HEK293 (cell line): ENCODE measurements around the gene ADAMTS16.
A peak's percentile ranks its signal among the peaks of the same experiment; 100 is the strongest.

Experiments used
- SETDB1 ChIP-seq: IDR thresholded peaks from one replicate; pipeline ENCODE4 v1.6.1; 2017; ENCODE audit warnings: mild to moderate bottlenecking, low read length, moderate library complexity, mixed read lengths; ENCODE audit not compliant: insufficient read length
- SP7 ChIP-seq: fragments of 450-650 bp; formaldehyde crosslinking; IDR thresholded peaks from 2 replicates; pipeline ENCODE4 v1.5.1; 2016; ENCODE audit warnings: missing biosample characterization, missing genetic modification characterization
- ZBTB1 ChIP-seq: fragments of 450-650 bp; formaldehyde crosslinking; IDR thresholded peaks from 2 replicates; pipeline ENCODE4 v1.5.1; 2016; ENCODE audit warnings: missing biosample characterization, missing genetic modification characterization
- ZBTB21 ChIP-seq: fragments of 450-650 bp; formaldehyde crosslinking; IDR thresholded peaks from 2 replicates; pipeline ENCODE4 v1.5.1; 2017; ENCODE audit warnings: missing biosample characterization, missing genetic modification characterization
- ZNF23 ChIP-seq: fragments of 450-650 bp; formaldehyde crosslinking; IDR thresholded peaks from 2 replicates; pipeline ENCODE4 v1.5.1; 2016; ENCODE audit warnings: missing biosample characterization, missing genetic modification characterization, borderline replicate concordance
- ZNF274 ChIP-seq, 2 experiments: fragments of 200-500 bp in 1 of 2; fragments of 450-650 bp in 1 of 2; sonication (Bioruptor generic) in 1 of 2; formaldehyde crosslinking in 1 of 2; IDR thresholded peaks; 2 replicates each; pipeline versions ENCODE4 v1.5.1 to v1.6.1; 2014 to 2016; ENCODE audit warnings: borderline replicate concordance in 1 of 2, inconsistent platforms in 1 of 2, low read length in 1 of 2, missing biosample characterization in 1 of 2, missing genetic modification characterization in 1 of 2
- ZNF341 ChIP-seq: fragments of 450-650 bp; formaldehyde crosslinking; IDR thresholded peaks from 2 replicates; pipeline ENCODE4; 2016; ENCODE audit warnings: low read depth, missing biosample characterization, missing genetic modification characterization
- ZNF544 ChIP-seq: fragments of 450-650 bp; formaldehyde crosslinking; IDR thresholded peaks from 2 replicates; pipeline ENCODE4 v1.5.0; 2017; ENCODE audit warnings: missing biosample characterization, missing genetic modification characterization
- ZNF624 ChIP-seq: fragments of 450-650 bp; formaldehyde crosslinking; IDR thresholded peaks from 2 replicates; pipeline ENCODE4 v1.5.1; 2017; ENCODE audit warnings: missing biosample characterization, missing genetic modification characterization
- TF ChIP-seq, protein P1 (sequence below): fragments of 450-650 bp; formaldehyde crosslinking; IDR thresholded peaks from 2 replicates; pipeline ENCODE4 v1.5.1; 2016; ENCODE audit warnings: missing biosample characterization, missing genetic modification characterization
- TF ChIP-seq, protein P2 (sequence below): fragments of 450-650 bp; formaldehyde crosslinking; IDR thresholded peaks from 2 replicates; pipeline ENCODE4 v1.5.1; 2016; ENCODE audit warnings: missing biosample characterization, missing genetic modification characterization

DNA sequence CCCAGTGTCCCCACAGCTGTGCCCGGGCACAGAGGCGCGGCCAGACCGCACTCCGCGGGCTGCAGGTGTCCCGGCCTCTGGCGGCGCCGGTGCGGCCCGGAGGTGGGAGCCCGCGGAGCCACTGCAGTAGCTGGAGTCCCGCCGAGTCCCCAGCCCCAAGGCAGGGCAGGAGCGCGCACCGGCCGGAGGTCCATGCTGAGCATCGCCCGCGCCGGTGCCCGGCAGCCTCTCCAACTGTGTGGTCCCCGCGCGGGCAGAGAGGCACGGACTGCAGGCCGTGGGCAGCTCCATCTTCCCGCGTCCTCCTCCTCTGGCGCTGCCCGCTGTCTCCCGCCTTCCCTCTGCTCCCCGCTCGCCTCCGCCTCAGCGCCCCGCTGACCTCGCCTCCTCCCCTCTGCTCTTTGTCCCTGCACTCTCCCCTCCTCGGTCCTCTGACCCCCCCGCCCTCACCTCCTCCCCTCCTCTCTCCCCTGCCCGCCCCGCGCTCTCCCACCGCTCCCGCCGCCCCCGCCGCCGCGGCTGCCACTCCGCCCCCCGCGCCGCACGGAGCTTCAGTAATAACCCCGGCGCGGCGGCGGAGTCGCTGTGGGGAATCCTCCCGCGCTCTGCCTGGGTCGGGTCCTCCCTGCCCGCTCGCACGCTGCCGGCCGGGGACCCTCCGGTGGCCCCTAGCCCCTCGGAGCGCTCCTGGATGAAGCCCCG lies at the start of gene ADAMTS16:
- TF ChIP-seq, protein P1, sequence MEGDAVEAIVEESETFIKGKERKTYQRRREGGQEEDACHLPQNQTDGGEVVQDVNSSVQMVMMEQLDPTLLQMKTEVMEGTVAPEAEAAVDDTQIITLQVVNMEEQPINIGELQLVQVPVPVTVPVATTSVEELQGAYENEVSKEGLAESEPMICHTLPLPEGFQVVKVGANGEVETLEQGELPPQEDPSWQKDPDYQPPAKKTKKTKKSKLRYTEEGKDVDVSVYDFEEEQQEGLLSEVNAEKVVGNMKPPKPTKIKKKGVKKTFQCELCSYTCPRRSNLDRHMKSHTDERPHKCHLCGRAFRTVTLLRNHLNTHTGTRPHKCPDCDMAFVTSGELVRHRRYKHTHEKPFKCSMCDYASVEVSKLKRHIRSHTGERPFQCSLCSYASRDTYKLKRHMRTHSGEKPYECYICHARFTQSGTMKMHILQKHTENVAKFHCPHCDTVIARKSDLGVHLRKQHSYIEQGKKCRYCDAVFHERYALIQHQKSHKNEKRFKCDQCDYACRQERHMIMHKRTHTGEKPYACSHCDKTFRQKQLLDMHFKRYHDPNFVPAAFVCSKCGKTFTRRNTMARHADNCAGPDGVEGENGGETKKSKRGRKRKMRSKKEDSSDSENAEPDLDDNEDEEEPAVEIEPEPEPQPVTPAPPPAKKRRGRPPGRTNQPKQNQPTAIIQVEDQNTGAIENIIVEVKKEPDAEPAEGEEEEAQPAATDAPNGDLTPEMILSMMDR (tag by site-specific recombination), result no peak
- no peak for TF ChIP-seq ZBTB21 (tag by site-specific recombination)
- TF ChIP-seq SP7 (tag by site-specific recombination), result no peak
- TF ChIP-seq, protein P2, sequence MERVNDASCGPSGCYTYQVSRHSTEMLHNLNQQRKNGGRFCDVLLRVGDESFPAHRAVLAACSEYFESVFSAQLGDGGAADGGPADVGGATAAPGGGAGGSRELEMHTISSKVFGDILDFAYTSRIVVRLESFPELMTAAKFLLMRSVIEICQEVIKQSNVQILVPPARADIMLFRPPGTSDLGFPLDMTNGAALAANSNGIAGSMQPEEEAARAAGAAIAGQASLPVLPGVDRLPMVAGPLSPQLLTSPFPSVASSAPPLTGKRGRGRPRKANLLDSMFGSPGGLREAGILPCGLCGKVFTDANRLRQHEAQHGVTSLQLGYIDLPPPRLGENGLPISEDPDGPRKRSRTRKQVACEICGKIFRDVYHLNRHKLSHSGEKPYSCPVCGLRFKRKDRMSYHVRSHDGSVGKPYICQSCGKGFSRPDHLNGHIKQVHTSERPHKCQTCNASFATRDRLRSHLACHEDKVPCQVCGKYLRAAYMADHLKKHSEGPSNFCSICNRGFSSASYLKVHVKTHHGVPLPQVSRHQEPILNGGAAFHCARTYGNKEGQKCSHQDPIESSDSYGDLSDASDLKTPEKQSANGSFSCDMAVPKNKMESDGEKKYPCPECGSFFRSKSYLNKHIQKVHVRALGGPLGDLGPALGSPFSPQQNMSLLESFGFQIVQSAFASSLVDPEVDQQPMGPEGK (tag by site-specific recombination), result 0 out of 2 replicates have a peak, but pooled peaks have one; percentile 39
- no peak for TF ChIP-seq ZBTB1 (tag by site-specific recombination)
- no peak for TF ChIP-seq ZNF23 (tag by site-specific recombination)
- TF ChIP-seq ZNF624 (tag by site-specific recombination), result no peak
- TF ChIP-seq ZNF341, result peak; percentile 80
- TF ChIP-seq ZNF544 (tag by site-specific recombination), result no peak
- TF ChIP-seq SETDB1, result no peak
- no peak for TF ChIP-seq ZNF274 (IDR thresholded peaks at IDR 0.05; ENCODE audit: low read length)
- no peak for TF ChIP-seq ZNF274 (tag by site-specific recombination; IDR thresholded peaks at IDR 0.05; ENCODE audit: borderline replicate concordance)
